K562 (cell line): Measurements from ENCODE around the gene VILL. TPM values are rescaled to one million over a fixed set of nuclear protein-coding genes. Genes with fewer than 3 reads are reported as not detected.

Experiments
- ATAC-seq: fragments of 200-7000 bp; cut with Tn5 transposase; 3 replicates; pipeline ENCODE4 v1.9.1; 2020; ENCODE audit warnings: moderate library complexity
- BruUV-seq: library from RNA; stranded (reverse); fragments of 400-500 nt; replicated peaks from 2 replicates; lab custom pipeline; 2021; lab: Mats Ljungman, UMichigan
- CTCF ChIA-PET: fragments of 300-600 bp; formaldehyde crosslinking; extraction: SDS; loops from one replicate; lab custom pipeline; 2021; ENCODE audit warnings: low intra/inter-chr PET ratio; lab: Yijun Ruan, JAX
- POLR2A ChIA-PET: fragments of 300-600, 350-650 bp; sonication (Branson Sonifier 250); formaldehyde crosslinking; extraction: SDS; loops from one replicate; lab custom pipeline; 2021; ENCODE audit warnings: antibody characterized with exemption, inconsistent platforms; lab: Yijun Ruan, JAX
- DNase-seq, 4 experiments: peaks; one replicate each; pipeline versions ENCODE4 v3.0.0 to v3.0.0-alpha.2; 2011 to 2018; ENCODE audit warnings: low spot score in 3 of 4, mixed read lengths in 3 of 4; ENCODE audit errors: extremely low read depth in 1 of 4
- FAIRE-seq: peaks from 2 replicates; lab custom pipeline; 2011; peaks lifted over from hg19 to GRCh38; lab: Jason Lieb, UNC
- H2AFZ ChIP-seq: 2 replicates; pipeline ENCODE4 v1.6.0; 2011; ENCODE audit warnings: low read depth, low read length, control low read depth, inconsistent platforms
- H3K27ac ChIP-seq: fragments of 200-600 bp; 3 replicates; pipeline ENCODE4 v1.8.0; 2011; ENCODE audit warnings: low read depth, mild to moderate bottlenecking, control low read depth, inconsistent platforms, low read length, moderate library complexity, mixed read lengths; ENCODE audit errors: extremely low read depth
- H3K27me3 ChIP-seq, 2 experiments: fragments of 300-600 bp in 1 of 2; 2 replicates in 1 of 2; 3 replicates in 1 of 2; pipeline versions ENCODE4 v1.6.0 to v1.8.0; 2011; ENCODE audit warnings: inconsistent platforms in 2 of 2, low read length in 2 of 2, mild to moderate bottlenecking in 1 of 2, mixed read lengths in 1 of 2, moderate library complexity in 1 of 2; ENCODE audit not compliant: control insufficient read depth in 2 of 2, insufficient read depth in 2 of 2
- H3K36me3 ChIP-seq: fragments of 300-600 bp; 3 replicates; pipeline ENCODE4 v1.8.0; 2011; ENCODE audit warnings: mild to moderate bottlenecking, low read length, inconsistent platforms; ENCODE audit not compliant: control insufficient read depth, insufficient read depth
- H3K4me1 ChIP-seq, 2 experiments: fragments of 200-600 bp in 1 of 2; replicated peaks in 1 of 2; 2 replicates in 1 of 2; 3 replicates in 1 of 2; pipeline versions ENCODE4 v1.5.1 to v1.8.0; 2011; ENCODE audit warnings: inconsistent platforms in 2 of 2, low read length in 2 of 2, mild to moderate bottlenecking in 1 of 2, mixed read lengths in 1 of 2, moderate library complexity in 1 of 2; ENCODE audit not compliant: control insufficient read depth in 2 of 2, insufficient read depth in 2 of 2
- H3K4me2 ChIP-seq: 2 replicates; pipeline ENCODE4 v1.6.1; 2011; ENCODE audit warnings: low read length, control low read depth, inconsistent platforms, mixed read lengths; ENCODE audit not compliant: insufficient read depth
- H3K4me3 ChIP-seq: fragments of 200-600 bp; sonication (generic), shearing (Covaris generic); 2 replicates; pipeline ENCODE4 v1.5.1; 2016; ENCODE audit warnings: control low read depth, inconsistent platforms
- H3K79me2 ChIP-seq: fragments of 200-600 bp; 3 replicates; pipeline ENCODE4 v1.8.0; 2011; ENCODE audit warnings: low read length, inconsistent platforms; ENCODE audit not compliant: control insufficient read depth, insufficient read depth
- H3K9ac ChIP-seq, 2 experiments: 2 replicates each; pipeline versions ENCODE4 v1.6.0 to v1.6.1; 2011; ENCODE audit warnings: low read depth in 2 of 2, low read length in 2 of 2, control low read depth in 1 of 2, inconsistent platforms in 1 of 2, mild to moderate bottlenecking in 1 of 2, mixed read lengths in 1 of 2; ENCODE audit not compliant: insufficient read depth in 1 of 2
- H3K9me1 ChIP-seq: one replicate; pipeline ENCODE4 v1.6.0; 2011; ENCODE audit warnings: inconsistent platforms, mild to moderate bottlenecking, low read length, moderate library complexity; ENCODE audit not compliant: control insufficient read depth, insufficient read depth
- H3K9me3 ChIP-seq: replicated peaks from 2 replicates; pipeline ENCODE4 v1.5.1; 2011; ENCODE audit warnings: low read depth, low read length, inconsistent platforms; ENCODE audit not compliant: control insufficient read depth, insufficient read depth
- H4K20me1 ChIP-seq: replicated peaks from 2 replicates; pipeline ENCODE4 v1.6.1; 2011; ENCODE audit warnings: low read length, inconsistent platforms, mixed read lengths; ENCODE audit not compliant: control insufficient read depth, insufficient read depth
- BRD4 ChIP-seq: fragments of 200-600 bp; sonication (generic); IDR thresholded peaks from 2 replicates; pipeline ENCODE4 v1.6.1; 2017; ENCODE audit warnings: inconsistent platforms
- RBM25 ChIP-seq: fragments of 200-400 bp; formaldehyde crosslinking; IDR thresholded peaks from 2 replicates; pipeline ENCODE4 v1.6.1; 2018; ENCODE audit warnings: low read length, low read depth, moderate library complexity; ENCODE audit not compliant: severe bottlenecking
- ZC3H4 ChIP-seq: sonication (generic); formaldehyde crosslinking; IDR thresholded peaks from 2 replicates; pipeline ENCODE4 v1.9.0; 2021; ENCODE audit warnings: missing genetic modification reagents, borderline replicate concordance
- ZNF263 ChIP-seq: sonication (generic); formaldehyde crosslinking; IDR thresholded peaks from 2 replicates; pipeline ENCODE4 v1.8.0; 2022; ENCODE audit warnings: mild to moderate bottlenecking, missing genetic modification reagents, borderline replicate concordance
- WGBS: fragments of 100-300 bp; shearing (Covaris generic); methylation state at CpG from one replicate; pipeline ENCODE4 v1.1.6; 2016; ENCODE audit warnings: low coverage, mixed read lengths; ENCODE audit not compliant: insufficient coverage; ENCODE audit errors: missing lambda C conversion rate; 5-methylcytosine and 5-hydroxymethylcytosine counted together
- in situ Hi-C: fragments of 300-500 bp; cut with MboI; formaldehyde crosslinking; loops from 4 replicates; pipeline ENCODE4 v1.15.0; 2018; ENCODE audit warnings: inconsistent platforms, mixed read lengths
- intact Hi-C: fragments of 100-400 bp; cut with micrococcal nuclease; formaldehyde crosslinking; loops from 2 replicates; pipeline ENCODE4 v1.14.2; 2022
- polyA plus RNA-seq, 8 experiments: library from polyadenylated mRNA; depleted of rRNA in 4 of 8; stranded (reverse) in 5 of 8; unstranded in 3 of 8; fragments of >200 nt; fragmentation: Nextera tagmentation in 2 of 8; fragmentation: Illumina TruSeq in 1 of 8; extraction: Ambion mirVana in 2 of 8; extraction: Trizol in 1 of 8; gene quantifications; 2 replicates each; pipeline versions ENCODE4 v1.2.1 to v1.2.3, GENCODE V29; 2011 to 2014; ENCODE audit warnings: inconsistent platforms in 1 of 8, missing spikeins in 1 of 8
- total RNA-seq, 7 experiments: library from RNA; depleted of rRNA in 6 of 7; stranded (reverse); fragments of >200 nt in 6 of 7; fragmentation: Illumina TruSeq in 2 of 7; extraction: Trizol in 2 of 7; gene quantifications; 2 replicates each; pipeline versions ENCODE4 v1.2.1 to v1.2.3, GENCODE V29; 2011 to 2021; ENCODE audit warnings: low replicate concordance in 1 of 7

The VILL gene
- total and polyA plus RNA-seq, 9 of the 15 experiments (the other 6 are each of a cell fraction or from before 2014, with no cell fraction given), result 0.11 to 16.0 (median 8.8) TPM

DNA sequence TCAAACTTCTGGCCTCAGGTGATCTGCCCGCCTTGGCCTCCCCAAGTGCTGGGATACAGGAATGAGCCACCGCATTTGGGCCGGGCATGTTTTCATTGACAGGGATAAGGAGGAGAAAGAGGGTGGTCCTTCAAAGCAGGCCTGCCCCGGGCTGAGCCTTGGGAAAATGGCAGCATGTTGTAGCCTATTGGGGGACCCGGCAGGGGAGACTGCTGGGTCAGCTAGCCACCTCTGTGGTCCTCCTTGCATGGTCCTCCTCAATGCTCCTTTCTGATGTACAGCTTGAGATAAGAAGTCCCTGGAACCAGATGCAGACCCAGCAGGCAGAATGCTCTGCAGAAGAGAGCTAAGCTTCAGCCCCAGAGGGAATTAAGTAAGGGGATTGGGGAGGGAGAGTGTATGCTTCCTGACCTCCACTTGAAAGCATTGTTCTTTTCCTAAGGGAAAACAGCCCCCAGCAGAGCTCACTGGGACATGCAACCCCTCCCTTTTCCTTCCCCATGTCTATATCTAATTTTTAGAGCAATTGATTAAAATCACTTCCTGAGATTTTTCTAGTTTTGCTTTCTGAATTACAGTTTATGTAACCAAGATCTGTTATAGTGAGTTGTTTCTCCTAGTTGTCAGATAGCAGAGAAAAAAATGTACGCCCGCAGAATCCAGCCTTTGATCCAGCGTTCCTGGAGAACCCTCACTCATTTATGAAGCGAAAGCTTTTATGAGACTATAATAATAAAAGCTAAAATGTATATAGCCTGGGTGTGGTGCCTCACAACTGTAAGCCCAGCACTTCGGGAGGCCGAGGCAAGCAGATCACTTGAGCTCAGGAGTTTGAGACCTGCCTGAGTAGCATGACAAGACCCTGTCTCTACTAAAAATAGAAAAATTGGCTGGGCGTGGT lies 48.7 kb upstream of the VILL start:
- no peak overlapping the region for H3K27ac ChIP-seq
- TF ChIP-seq ZC3H4 (CRISPR knock-in tag) (no peak), ZNF263 (CRISPR knock-in tag) (peak; percentile 64; the same call in 1 of the 2 replicates)

GRCh38 chr3:37942646-37943045 lies 47.9 kb upstream of the VILL start:
- intact Hi-C loops, result no loop called here
- ATAC-seq, result no peak
- Histone ChIP-seq H3K9me1 (peaks cover 3% of the 10 kb centered on the region), H3K4me2 (no peak overlapping the region), H3K9me3 (no peaks in the 10 kb centered on the region), H3K4me3 (no peak overlapping the region), H3K4me1 (peaks cover 0 to 10% of the 10 kb centered on the region in 2 experiments; a peak in 2 of 5 replicates), H3K36me3 (no peaks in the 10 kb centered on the region), H3K27me3 (peaks cover 2 to 15% of the 10 kb centered on the region in 2 experiments; a peak in 4 of 5 replicates), H3K9ac (no peak overlapping the region), H4K20me1 (peaks cover 6% of the 10 kb centered on the region), H2AFZ (no peak overlapping the region), H3K27ac (no peak overlapping the region), H3K79me2 (no peaks in the 10 kb centered on the region)
- FAIRE-seq, result no peak
- no peak for DNase-seq
- TF ChIP-seq BRD4 (no peak), RBM25 (peak; percentile 59)
- BruUV-seq, result no TSS peak
- WGBS, result 22% methylated on average over 2 of the region's 2 CpGs
- in situ Hi-C loops, result no loop called here
- ChIA-PET CTCF (no interaction called here), POLR2A (interaction anchor here (0.6 to 1.2 kb wide), 3 partner anchors 16 to 90 kb away, joined by 3 read pairs; no protein-coding TSS in a partner anchor)

More for the DNA sequence above, 48.7 kb upstream of the VILL start:
- no TSS peak for BruUV-seq
- no peaks in the 10 kb centered on the region for H3K9me3 ChIP-seq
- no peak overlapping the region for H3K4me3 ChIP-seq
- ATAC-seq, result no peak
- no peak overlapping the region for H3K4me2 ChIP-seq
- intact Hi-C loops, result no loop called here
- H3K27me3 ChIP-seq, result peaks cover 2 to 11% of the 10 kb centered on the region in 2 experiments; a peak in 4 of 5 replicates
- peaks cover 0 to 10% of the 10 kb centered on the region in 2 experiments; a peak in 2 of 5 replicates for H3K4me1 ChIP-seq
- no peak overlapping the region for H2AFZ ChIP-seq
- in situ Hi-C loops, result no loop called here
- no peaks in the 10 kb centered on the region for H3K36me3 ChIP-seq
- H3K9ac ChIP-seq, result no peak overlapping the region
- peaks cover 3% of the 10 kb centered on the region for H3K9me1 ChIP-seq
- CTCF ChIA-PET, result no interaction called here
- no peak for DNase-seq
- H4K20me1 ChIP-seq, result peaks cover 6% of the 10 kb centered on the region
- WGBS, result 35% methylated on average over 12 of the region's 12 CpGs
- FAIRE-seq, result no peak
- H3K79me2 ChIP-seq, result no peaks in the 10 kb centered on the region
- POLR2A ChIA-PET, result interaction anchor here (1.0 to 1.2 kb wide), 2 partner anchors 17 to 63 kb away, joined by 3 to 4 read pairs; no protein-coding TSS in a partner anchor
